ENCODE results near the gene RNF144A. TPM values are rescaled to one million over a fixed set of nuclear protein-coding genes. Genes with fewer than 3 reads are reported as not detected.

Gene RNF144A
- total RNA-seq, 1 experiment from 2014 or later, result 13.6 TPM

GRCh38 chr2:7044253-7045250, 127.3 kb downstream of the RNF144A start:
- H3K27ac Mint-ChIP-seq, result no peak overlapping the region
- H3K4me1 Mint-ChIP-seq, result peaks cover 12% of the 10 kb centered on the region
- no peaks in the 10 kb centered on the region; the same call in 1 of the 2 replicates for H3K36me3 Mint-ChIP-seq
- no peaks in the 10 kb centered on the region for H3K27me3 Mint-ChIP-seq (ENCODE audit: low read depth)
- no peak for TF ChIP-seq ZNF396 (CRISPR knock-in tag; IDR thresholded peaks at IDR 0.05; ENCODE audit: borderline replicate concordance)
- no peak for TF ChIP-seq ZNF263 (CRISPR knock-in tag; IDR thresholded peaks at IDR 0.05; ENCODE audit: low read depth)
- peak; percentile 98 for TF ChIP-seq CTCF (IDR thresholded peaks at IDR 0.05)
- peak; percentile 67 for DNase-seq (ENCODE audit: low spot score)
- ATAC-seq, result peak; percentile 85
- ChIA-PET POLR2A (no interaction called here), CTCF (interaction anchor here (0.6 to 3.1 kb wide), 14 partner anchors 8 to 148 kb away, joined by 3 to 11 read pairs (median 4); no protein-coding TSS in a partner anchor)
- peaks cover under 1% of the 10 kb centered on the region; the same call in 1 of the 2 replicates for H3K9me3 Mint-ChIP-seq
- no peak overlapping the region for H3K4me3 Mint-ChIP-seq

- ATAC-seq, result no peak
- no peak overlapping the region for H3K27ac Mint-ChIP-seq
- no peaks in the 10 kb centered on the region; the same call in 1 of the 2 replicates for H3K36me3 Mint-ChIP-seq
- H3K27me3 Mint-ChIP-seq (ENCODE audit: low read depth), result no peaks in the 10 kb centered on the region
- CTCF ChIA-PET, result interaction anchor here (0.7 to 3.1 kb wide), 2 partner anchors 9 to 149 kb away, joined by 3 to 11 read pairs; no protein-coding TSS in a partner anchor
- no peak for DNase-seq (ENCODE audit: low spot score)
- TF ChIP-seq ZNF263 (CRISPR knock-in tag; IDR thresholded peaks at IDR 0.05; ENCODE audit: low read depth) (no peak), E2F1 (CRISPR knock-in tag; IDR thresholded peaks at IDR 0.05) (no peak), NFE2L1 (CRISPR knock-in tag; IDR thresholded peaks at IDR 0.05) (no peak), RORB (CRISPR knock-in tag; IDR thresholded peaks at IDR 0.05) (no peak), OVOL2 (CRISPR knock-in tag; IDR thresholded peaks at IDR 0.05; ENCODE audit: borderline replicate concordance) (no peak), FOXK1 (CRISPR knock-in tag; IDR thresholded peaks at IDR 0.05) (no peak), ATF1 (CRISPR knock-in tag; IDR thresholded peaks at IDR 0.05) (no peak), PREB (CRISPR knock-in tag; IDR thresholded peaks at IDR 0.05; ENCODE audit: borderline replicate concordance) (no peak), ARID4B (CRISPR knock-in tag; IDR thresholded peaks at IDR 0.05; ENCODE audit: borderline replicate concordance) (no peak), HMGA2 (CRISPR knock-in tag; IDR thresholded peaks at IDR 0.05) (no peak), SMAD3 (CRISPR knock-in tag; IDR thresholded peaks at IDR 0.05; ENCODE audit: borderline replicate concordance) (no peak)
- peaks cover 23% of the 10 kb centered on the region for H3K4me1 Mint-ChIP-seq
- no peak overlapping the region for H3K4me3 Mint-ChIP-seq
- POLR2A ChIA-PET, result interaction anchor here (0.6 kb wide), 1 partner anchor 12 kb away, joined by 3 read pairs; no protein-coding TSS in a partner anchor
- peaks cover 12% of the 10 kb centered on the region; the same call in 1 of the 2 replicates for H3K9me3 Mint-ChIP-seq
These were observed 128.7 kb downstream of the RNF144A start for GRCh38 chr2:7045601-7046590.
